Activated CD8-positive, alpha-beta memory T cell treated with anti-CD3 and anti-CD28 coated beads for 24 hours (primary cell): ENCODE data around the gene TRAF3.

Source experiments
- DNase-seq: peaks from one replicate; pipeline ENCODE4 v3.0.0-alpha.2; 2020

The TRAF3 gene

DNA sequence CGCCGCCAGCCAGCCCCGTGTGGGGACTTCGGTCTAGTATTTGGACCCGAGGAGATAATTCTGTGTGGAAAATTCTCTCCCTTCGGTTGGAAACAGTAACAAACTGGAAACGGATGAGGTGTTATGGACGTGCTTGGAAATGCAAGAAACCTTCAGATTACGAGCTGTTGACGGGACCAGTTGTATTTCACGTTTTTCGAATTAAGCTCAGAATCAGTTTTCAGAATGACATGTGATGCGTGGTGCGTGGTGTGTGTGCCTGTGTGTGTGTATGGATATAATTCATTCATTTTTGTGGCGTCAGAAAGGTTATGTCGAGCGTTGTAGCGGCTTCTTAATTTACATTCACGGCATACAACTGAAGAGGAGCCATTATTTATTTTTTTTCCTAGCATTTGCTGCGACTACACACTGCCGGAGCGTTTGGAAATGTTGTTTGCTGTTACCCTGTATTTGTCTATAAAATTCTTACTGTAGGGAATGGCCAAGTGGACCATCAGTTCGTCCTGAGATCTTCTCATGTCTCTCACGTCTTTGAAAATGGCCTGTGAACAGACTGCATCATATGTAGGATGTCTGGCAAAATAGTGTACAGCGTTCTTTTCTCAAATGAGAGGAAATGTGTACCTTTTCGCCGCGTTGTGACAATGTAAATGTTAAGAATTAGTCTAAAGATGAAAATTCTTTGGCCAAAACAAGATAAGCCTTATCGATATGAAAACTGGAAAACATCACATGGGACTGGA lies 1.3 kb downstream of the TRAF3 start:
- peak; percentile 73 for DNase-seq

DNA sequence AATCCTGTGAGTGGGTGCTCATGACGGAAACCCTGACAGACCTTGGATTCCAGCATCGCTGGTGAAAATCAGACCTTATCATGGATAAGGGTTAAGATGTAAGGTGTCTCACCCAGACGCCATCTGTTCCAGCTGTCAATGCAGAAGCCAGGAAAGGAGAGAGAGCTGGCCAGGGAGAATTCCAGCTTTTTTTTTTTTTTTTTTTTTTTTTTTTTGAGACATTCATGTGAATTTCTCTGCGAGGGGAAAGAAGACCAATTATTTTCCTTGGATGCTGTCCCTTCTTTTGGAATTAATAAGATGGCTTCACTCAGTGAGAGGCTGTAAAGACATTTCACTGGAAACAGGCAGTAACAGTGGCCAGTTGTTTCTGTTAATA lies 1.8 kb downstream of the TRAF3 start:
- no peak for DNase-seq

DNA sequence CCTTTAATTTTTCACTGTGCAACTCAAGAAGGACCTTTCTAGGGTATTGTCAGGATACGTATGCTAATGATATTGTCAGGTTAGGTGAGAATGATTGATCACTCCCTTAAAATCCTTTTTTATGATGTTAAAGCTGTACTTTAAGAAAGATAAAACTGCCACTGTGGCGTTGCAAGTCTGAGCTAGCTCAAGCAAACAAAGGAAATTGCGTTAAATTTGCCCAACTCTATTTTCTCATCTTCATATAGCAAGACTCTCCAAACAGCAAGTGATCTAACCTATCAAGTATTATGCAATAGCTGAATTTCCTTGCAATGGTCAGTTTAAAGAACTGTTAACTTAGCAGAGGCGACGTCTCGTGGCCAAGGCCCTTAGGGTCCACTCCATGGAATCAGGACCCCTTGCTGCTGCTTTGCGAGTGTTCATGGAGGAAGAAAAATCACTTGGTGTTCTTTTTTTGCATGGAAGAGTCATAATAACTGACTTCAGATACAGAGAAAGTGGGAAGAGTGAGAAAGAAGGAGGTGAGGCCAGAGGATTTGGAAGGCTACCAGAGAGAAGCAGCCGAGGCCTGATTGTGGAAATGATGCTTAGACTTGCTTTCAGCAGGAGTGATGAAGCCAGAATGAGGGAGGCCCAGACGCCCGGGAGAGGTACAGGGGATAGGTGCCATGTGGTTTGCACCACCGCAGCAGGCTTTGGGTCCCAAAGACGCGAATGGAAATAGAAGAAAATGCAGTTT lies 2.5 kb downstream of the TRAF3 start:
- DNase-seq, result no peak

DNA sequence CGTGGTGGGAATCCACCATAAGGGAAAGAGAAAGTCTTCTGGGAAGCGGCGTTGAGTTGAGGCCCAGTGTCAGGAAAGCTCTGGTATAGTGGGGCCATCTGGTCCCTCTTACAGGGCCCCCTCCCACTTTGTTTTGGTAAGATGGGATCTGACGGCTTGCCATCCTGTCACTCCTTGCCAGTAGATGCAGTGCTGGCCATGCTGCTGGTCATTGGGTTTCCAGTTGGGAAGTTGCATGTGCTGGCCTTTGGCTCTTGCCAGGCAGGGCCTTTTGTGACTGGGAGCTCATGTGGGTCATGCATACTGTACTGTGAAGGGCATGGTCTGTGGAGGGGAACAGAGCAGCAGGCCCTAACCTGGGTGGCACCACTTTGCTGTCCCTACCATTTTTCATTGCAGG lies 3.8 kb downstream of the TRAF3 start:
- no peak for DNase-seq

DNA sequence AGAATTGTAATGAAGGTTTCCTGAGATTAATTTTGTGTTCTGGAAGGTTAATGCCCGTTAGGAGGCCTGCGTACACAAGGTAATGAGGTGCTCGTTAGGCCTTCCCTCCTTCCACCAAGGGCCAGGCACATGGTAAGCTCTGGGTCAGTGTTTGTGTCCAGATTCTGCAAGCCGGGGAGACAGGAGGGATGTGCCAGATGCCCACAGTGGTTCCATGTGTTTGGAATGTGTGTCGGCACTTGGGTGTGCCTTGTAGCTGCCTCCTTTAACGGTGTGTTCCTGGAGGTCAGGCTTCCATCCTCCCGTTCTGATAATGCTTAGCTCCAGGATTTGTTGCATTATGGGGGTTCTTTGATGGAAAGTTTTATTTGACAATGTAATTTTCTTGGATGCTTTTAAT lies 5.7 kb downstream of the TRAF3 start:
- no peak for DNase-seq

DNA sequence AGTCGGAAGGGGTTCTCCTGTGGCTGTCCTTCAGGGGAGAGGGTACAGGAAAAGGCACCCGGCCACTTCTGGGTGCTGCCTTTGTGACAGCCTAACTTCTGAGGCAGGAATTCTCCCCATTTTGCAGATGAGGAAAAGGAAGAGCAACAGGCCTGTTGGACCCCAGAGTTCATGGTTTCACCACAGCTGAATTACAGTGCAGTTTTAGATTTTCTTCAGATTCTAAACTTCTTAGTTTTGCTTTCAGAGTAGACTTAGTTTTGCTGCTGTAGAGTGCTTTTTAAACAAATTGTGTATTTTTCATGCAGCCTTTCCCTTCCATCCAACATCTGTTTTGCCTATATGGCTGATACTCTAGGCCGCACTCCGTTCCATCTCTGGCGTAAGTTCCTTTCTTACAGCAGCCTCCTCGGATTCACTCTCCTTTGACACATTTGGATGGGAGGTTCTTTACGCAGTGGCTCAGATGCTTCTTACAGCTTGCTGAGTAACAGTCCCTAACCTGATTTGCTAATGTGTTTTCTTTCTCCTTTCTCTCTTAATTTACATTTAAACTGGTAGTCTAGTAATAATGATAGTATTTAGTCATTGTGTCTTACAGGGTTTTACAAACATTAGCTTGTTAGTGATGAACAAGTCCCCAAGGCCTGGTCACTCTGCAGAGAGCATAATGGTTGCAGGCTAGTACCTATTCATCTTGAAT lies 7.8 kb downstream of the TRAF3 start:
- no peak for DNase-seq

DNA sequence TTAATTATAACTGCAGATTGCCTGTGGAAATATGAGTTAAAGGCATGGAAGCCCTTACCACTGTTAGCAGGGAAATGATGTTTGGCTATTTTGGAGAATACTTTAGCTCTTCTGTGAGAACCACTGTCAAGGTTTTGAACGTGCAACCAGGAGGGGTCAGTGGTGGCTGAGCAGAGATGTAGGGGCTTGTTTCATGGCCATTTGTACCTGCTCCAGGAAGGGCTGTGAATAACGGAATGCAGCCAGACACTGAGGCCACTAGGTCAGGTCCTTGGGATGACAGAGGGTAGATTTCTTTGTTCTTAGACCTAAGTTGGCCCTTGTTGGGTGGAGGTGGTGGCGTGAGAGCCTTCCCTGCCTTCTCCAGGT lies 8.3 kb downstream of the TRAF3 start:
- DNase-seq, result no peak

DNA sequence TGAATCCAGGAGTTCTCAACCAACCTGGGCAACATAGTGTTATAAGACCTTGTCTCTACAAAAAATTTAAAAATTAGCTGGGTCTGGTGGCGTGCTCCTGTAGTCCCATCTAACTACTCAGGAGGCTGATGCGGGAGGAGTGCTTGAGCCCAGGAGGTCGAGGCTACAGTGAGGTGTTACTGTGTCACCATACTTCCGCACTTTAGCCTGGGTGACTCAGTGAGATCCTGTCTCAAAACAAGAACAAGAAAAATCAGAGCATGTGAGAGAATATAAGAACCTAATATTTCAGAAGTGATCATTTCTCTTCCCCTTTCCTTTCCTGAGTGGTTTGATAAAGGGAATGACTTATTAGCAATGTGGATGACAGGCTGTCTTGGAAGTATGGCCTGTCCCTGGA lies 9.5 kb downstream of the TRAF3 start:
- DNase-seq, result no peak

DNA sequence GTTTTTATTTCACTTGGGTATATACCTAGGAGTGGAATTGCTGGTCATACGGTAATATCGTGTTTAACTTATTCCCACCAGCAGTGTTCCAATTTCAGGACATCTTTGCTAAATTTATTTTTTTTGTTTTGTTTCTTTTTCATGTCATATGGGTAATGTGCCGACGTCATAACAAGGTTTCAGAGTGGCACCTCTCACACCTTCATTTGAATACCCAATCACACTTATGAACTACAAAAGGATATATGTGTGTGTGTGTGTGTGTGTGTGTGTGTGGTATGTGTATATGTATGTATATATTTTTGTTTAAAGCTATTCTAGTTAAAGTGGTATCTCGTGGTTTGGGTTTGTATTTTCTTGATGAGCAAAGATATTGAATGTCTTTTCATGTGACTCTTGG lies 12.1 kb downstream of the TRAF3 start:
- no peak for DNase-seq

DNA sequence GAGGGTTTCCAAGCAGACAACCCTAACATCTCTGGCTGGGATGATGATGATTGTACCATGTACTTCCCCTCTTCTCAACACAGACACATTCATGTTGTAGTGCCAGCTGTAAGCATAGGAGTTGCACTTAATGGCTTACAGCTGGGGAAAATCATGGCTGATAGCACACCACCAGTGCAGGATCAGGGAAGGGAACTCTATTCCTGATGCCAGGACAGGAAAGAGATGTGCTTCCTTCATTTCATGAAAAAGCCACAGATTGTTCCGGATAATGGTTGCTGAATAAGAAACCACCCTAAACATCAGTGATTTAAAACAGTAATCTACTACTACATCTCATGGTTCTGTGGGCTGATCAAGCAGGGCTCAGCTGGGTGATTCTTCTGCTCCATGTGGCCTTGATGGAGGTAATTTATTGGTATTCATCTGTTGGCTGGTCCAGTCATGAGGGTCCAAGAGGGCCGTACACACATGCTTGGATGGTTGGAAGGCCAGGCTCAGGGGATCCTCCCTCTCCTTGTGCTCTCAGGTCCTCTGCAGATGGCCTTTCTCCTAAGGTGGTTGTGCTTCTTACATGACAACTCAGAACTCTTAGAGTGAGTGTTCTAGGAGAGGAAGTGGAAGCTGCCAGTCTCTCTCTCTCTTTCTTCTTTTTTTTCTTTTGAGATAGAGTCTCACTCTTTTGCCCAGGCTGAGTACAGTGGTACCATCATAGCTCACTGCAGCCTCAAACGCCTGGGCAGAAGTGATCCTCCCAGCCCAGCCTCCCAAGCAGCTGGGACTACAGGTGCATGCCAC lies 16.5 kb downstream of the TRAF3 start:
- DNase-seq, result no peak

DNA sequence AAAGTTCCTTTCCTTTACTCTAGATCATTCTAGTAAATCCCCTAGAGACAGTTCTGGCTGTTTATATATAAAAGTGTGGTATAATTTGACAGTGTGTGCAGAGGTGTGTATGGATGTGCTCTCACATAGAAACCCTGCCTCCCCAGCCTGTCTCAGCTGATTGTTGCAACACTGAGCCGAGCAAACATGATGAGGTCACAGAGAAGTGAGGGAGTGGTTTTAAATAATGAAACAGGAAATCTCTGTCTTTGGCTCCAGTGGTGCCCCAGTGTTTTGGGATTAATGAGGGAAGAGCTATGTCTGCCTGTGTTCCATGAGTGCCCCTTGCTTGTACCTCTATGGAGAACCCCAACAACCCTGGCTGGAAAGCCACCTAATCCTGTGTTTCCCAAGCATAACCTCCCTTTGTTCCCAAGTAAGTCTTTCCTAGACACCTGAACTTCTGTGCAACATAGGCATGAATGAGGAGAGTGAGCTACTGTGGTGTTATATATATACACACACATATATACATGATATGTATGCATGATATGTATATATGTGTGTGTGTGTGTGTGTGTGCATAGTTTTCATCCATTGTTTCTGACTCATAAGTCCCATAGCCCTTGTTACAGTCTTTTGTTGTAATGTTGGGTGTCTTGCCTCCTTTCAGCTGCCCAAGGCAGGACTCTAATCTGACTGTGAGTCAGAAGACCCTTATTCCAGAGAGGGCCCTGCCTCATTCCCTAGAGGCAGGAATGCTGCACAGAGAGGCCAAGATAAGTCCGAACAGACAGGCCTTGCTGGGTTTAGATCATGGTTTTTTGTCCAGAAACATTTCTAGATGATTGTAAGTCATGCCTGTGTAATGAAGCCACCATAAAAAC lies 18.0 kb downstream of the TRAF3 start:
- DNase-seq, result no peak

DNA sequence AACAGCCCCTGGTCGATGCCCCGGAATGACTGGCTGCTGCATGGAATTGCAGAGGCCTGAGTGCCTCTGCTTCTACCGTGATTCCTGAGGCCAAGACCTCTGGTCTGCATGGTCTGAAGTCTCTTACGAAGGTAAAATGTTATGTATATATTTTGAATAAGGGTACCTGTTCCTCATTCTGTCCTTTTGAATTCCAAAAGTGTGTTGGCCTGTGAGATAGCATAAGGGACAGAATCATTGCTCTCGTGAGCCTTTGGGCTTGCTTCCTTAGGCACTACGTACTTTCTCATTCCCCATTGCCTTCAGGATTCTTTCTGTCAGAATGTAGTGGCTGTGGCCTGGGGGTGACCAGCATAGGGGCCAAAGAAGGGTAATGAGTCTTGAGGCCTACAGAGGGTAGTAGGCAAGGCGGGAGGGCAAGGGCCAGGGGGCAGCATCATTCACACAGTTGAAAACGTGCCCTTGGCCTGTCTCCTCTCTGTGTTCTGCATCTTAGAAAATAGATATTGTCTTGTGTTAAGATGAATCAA lies 19.5 kb downstream of the TRAF3 start:
- no peak for DNase-seq

DNA sequence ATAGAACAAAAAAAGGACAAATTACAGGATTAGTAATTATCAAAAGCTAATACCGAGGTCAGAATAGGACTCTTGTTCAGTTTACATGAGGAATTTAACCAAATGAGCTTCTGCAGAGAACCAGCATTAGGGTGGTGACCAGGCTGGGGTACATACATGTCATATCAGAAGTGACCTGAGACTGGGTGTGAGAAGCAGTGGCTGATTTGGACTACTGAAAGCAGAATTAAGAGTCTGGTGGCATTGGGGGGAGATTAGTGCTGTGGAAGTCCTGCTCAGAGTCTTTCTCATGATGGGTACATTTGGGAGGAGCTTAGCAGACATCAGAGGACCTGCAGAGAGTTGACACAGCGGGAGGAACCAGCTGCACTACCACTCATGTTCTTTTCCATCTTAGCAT lies 21.7 kb downstream of the TRAF3 start:
- DNase-seq, result no peak

DNA sequence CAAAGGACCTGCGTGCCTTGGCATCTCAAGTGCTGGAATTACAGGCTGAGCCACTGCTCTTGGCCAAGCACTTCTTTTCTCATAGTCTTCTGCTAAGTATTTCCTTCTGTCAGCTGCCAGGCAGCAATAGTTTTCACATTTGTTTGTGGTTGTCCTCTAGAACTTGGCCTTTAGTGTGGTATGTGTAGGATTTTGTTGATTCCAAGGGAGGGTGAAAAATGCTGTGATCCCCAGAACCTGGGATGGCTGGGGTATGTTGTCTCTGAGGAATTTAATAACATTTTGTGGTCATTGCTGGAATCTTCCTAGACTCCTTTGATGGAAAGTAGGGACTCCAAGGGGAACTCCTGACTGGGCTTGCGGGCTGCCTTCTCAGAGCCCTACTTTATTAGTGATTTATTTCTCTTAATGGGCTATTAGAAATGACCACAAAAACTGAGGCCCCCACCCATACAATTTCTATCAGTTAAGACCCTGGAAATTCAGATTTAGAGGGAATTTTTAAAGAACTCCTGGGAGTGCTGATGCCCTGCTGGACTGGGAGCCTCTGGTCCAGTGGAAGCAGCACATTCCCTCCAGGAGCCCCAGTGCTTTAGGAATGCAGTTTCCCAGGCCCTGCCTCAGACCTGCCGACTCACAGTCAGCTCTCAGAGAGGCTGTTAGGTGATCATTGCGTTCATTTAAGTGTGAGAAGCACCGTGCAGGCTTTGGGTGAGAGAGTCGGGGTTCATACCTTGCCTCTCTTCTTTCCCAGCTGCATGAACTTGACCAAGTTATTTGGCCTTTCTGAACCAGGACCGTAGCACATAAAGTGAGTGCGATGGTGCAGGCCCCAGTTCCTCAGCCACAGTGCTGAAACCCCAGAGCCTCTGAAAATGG lies 22.7 kb downstream of the TRAF3 start:
- DNase-seq, result no peak

DNA sequence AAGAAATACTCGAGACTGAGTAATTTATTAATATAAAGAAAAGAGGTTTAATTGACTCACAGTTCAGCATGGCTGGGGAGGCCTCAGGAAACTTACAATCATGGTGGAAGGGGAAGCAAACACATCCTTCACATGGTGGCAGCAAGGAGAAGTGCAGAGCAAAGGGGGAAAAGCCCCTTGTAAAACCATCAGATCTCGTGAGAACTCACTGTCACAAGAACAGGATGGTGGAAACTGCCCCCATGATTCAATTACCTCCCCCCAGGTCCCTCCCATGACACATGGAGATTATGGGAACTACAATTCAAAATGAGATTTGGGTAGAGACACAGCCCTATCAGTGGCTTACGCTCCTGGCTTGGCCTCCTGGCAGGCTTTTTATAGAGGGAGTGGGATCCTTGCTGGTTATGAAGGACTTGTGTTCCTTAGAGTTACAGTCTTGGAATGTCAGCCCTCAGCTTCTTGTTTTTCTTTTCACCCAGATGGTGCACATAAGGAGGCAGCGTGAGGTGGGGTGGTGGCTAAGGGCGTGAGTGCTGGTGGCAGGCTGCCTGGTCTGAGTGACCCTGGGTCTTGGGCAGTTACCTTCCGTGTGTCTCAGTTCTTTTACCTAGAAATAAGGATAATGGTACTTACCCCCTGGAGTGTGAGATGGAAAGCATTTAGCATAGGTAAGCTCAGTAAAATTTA lies 25.7 kb downstream of the TRAF3 start:
- no peak for DNase-seq

DNA sequence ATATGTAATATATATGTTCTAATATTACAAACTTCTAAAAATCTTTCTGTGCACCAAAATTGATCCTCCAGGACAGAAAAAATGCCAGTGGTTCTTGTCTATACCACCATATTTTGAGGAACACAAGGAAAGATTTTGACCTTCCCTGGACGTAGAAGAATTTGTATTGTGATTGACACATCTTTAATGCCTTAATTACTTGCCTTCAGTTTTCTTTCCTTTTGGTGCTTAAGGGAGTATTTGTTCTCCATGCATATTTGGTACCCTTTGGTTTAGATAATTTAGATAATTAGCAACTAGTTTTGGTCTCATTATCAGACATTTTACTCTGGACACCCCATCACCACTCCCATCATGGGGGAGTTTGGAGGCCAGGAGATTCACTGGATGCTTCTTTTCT lies 27.6 kb downstream of the TRAF3 start:
- no peak for DNase-seq

DNA sequence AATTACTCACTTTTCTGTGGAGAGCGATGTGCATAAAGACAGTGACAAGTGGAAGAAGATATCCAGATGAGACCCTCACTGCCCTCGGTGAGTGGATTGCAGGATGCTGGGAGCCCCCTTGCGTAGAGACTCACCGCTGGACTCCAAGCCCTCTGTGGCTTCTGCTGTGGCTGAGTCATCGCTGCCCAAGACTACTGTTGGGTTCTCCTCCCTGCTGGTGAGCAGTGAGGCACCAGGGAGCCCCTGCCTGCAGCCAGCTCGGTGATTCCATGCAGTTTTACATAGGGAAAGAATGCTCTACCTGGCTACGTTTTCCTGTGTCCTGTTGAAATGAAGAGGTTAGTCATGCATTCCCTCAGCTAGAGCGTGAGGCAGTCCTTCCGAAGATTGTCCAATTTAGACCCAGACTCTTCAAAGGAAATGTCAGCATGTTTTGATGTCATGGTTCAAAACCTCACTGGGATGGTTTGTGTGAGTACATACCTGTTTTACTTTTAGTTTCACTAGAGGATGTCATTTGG lies 28.2 kb downstream of the TRAF3 start:
- peak; percentile 73 for DNase-seq

DNA sequence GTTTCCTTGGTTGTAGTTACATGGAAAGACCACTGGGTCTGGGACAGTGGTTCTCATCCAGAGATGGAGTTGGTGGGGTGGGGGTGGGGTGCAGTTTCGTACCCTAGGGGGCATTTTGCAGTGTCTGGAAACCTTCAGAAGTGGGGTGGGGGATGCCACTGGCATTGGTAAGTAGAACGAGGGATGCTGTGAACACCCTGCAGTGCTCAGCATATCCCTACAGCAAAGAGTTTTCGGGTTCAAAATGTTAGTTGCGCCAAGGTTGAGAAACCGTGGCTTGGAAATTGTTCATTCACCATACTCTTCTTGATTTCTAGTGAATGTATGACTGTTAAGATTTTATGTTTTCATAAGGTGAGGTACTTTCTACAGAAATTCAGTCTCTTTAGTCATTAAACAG lies 28.7 kb downstream of the TRAF3 start:
- no peak for DNase-seq

DNA sequence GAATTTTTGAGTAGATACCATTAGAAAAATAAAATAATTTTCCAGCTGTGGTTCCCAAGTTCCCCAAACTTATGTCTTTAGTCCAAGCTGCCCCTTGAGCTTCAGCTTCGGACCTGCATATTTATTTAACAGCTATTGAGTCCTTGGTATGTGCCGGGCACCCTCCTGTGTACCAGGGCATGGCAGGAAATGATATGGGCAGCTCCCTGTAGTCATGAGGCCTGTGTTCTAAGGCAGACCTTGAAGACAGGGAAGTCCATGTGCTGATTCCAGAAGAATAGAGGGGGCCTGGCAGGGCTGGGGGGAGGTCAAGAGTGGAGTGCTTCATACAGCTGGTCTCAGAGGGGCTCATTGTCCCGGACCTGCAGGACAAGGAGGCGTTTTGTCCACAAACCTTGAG lies 29.2 kb downstream of the TRAF3 start:
- no peak for DNase-seq

DNA sequence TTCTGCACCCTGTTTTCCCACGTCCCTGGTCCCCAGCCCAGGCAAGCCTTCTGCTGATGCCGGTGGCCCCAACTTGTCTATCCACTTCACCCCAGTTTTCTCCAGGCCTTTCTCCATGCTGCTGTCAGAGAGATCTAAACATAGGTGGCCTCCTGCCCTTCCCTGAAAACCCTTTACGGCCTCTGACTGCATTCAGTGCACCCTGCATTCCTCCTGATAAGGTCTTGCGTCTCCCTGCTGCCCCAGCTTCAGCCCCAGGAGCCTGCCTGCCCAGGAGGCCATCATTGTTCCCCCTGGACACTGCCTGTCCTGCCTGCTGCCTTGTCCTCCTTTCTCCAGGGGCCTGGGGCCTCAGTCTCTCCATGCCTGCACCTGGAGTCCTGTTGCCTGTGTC lies 29.8 kb downstream of the TRAF3 start:
- DNase-seq, result no peak
